EL (cell line): Measurements from ENCODE around the gene SLC36A2.

Source experiments
- DNase-seq: peaks from one replicate; pipeline ENCODE4 v3.0.0-alpha.2; 2016

The SLC36A2 gene

DNA sequence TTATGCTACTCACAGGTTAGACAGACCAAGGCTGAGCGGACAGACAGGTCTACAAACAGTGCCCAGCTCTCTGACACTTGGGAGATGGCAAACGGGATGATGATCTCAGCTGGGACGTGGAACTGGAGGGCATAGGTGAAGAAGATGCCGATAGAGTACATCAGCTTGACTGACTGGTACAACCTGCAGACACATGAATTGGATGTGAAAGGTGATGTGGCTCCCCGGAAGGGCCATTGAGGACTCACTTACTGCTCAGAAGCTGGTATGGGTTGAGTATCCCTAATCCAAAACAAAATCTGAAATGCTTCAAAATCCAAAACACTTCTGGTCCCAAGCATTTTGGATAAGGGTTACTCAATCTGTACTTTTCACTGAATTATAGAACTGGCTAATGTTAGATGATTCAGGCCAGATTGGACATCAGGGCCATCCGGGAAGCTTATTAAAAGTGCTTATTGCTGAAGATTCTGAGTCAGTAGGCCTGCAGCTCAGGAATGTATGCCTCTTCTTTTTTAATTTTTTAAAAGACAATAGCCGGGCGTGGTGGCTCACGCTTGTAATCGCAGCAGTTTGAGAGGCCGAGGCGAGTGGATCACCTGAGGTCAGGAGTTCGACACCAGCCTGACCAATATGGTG is 66.2 kb downstream of the SLC36A2 start:
- no peak for DNase-seq

DNA sequence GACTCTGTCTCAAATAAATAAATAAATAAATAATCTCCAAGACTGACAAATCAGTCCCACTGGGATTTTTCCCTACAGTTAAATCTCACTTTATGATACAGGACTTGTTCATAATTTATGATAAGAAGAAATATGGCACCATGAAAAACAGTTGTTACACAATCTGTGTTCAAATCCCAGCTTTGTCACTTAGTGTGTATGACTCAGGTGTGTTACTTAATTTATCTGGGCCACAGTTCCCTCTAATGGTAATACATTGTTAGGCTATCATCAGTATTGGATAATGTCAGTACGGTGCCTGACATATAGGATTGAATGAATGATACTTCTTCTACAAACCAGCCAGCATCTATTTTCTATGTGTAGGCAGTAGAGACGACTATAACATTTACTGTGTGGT is 66.9 kb downstream of the SLC36A2 start:
- DNase-seq, result no peak

DNA sequence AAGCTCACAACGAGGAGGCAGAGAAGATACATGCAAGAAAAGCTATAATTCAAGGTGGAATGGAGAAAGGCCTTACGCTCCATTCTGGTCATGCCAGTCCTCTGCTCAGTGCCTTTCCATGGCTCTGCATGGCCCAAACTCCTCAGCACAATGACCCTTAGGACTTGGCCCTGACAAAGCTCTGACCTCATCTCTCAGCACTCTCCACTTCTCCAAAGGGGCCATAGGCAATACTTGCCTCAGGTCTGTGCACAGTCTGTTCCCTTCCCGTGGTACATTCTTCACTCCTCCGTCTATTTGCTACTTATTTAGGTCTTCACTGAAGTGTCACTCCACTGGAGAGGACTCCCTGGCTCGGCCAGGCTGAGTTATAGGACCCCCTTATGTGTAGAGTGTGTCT is 68.5 kb downstream of the SLC36A2 start:
- no peak for DNase-seq

DNA sequence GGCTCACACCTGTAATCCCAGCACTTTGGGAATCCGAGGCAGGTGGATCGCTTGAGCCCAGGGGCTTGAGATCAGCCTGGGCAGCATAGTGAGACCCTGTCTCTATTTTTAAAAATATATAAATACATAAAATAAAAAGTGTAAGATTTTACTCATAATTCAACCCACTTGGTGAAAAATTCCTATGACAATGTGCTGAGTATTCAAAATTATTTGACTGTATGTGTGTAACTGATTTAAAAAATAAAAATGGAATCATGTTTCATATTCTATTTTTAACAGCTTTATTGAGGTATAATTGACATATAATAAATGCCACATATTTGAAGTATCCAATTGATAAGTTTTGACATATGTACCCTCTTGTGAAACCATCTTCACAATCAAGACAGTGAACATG is 71.6 kb downstream of the SLC36A2 start:
- DNase-seq, result no peak

DNA sequence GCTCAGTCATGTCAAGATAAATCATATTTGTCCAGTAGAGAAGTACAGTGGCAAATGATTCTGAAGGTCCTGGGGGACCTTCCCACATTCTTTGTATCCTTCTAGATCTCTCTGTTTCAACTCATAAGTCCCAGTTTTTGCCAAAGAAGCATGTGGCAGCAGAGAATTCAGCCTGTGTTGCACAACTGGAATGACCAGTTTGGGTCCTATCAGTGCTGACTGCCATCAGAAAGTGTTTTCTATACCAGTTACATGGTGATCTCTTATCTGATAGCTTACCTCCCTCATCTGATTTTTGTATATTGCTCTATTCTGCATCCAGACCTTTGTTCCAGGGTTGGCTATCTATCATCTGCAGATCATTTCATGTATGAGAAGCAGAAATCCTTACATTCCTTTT is 72.7 kb downstream of the SLC36A2 start:
- DNase-seq, result no peak

DNA sequence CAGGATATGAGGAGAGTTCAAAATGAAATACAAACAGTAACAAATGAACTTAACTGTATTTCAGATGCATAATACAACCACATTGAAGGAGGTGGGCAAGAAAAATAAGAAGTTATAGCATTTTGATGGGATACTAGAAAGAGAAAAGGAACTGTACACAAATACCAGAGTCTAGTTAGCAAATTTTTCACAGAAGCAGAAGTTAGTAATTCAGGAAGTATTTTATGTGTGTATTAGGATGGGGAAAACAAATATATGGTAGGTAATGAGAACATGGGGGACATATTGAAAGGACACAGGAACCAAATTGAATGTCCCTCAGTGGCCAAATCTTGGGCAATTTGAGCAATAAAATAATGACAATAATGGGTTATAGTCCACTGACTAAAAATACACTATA is 76.0 kb downstream of the SLC36A2 start:
- no peak for DNase-seq

DNA sequence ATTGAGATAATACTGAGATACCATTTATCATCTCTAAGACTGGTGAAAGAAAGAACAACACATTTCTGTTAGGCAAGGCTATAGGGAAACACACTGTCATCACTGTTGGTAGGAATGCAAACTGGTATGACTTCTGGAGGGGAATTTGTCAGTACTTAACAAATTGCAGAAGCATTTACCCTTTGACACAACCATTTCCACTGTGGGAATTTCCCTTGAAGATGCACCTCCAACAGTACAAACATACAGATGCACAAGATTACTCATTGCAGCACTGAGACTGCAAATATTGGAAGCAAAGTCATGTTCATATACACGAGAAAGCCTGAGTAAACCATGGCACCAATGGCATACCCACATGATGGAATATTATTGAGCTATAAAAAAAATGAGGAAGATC is 76.8 kb downstream of the SLC36A2 start:
- peak; percentile 88 for DNase-seq

DNA sequence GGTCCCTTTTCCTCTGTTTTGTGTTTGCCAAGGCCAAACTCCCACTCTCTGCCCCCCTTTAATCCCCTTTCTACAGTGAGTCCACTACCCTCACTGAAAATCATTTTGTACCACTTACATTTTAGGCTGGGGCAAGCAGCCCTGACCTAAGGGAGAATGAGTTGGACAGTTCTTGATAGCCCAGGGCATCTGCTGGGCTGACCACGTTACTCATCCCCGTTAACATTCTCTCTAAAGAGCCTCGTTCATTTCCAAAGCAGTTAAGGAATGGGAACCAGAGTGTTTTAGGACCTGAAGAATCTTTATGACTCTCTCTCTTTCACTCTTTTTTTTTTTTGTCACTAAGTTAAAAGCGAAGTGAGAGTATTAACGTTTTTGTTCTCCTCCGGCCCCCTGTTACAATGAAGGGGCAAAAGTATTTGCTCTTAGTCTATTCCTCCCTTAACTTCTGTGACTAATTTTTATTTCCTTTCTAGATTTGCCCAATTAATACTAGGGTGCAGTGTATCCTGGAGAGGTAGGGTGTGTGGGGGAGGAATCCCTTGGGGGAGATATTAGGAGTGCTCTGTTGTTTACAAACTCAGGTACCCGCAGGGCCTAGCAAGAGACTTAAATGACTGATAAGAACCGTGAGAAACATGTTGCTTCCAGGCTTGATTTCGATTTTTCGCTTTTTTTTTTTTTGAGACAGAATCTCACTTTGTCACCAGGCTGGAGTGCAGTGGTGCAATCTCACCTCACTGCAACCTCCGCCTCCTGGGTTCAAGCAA is 79.7 kb downstream of the SLC36A2 start:
- peak; percentile 78 for DNase-seq
